Activated T-helper 1 cell treated with anti-CD3 and anti-CD28 coated beads, Interleukin-12 subunit alpha, Interleukin-12 subunit beta, Interleukin-2, Interleukin-4 antibody, amounts not matched to agents 30 ng/mL and 10 ng/mL and 1 ng/mL, durations not matched to agents 14 hours and 24 hours and 36 hours (primary cell): ENCODE data around the gene B4GALT2. TPM values are rescaled to one million over a fixed set of nuclear protein-coding genes. Genes with fewer than 3 reads are reported as not detected.
A peak's percentile ranks its signal among the peaks of the same experiment; 100 is the strongest.

Source experiments
- DNase-seq: peaks from one replicate; pipeline ENCODE4 v3.0.0; 2021; ENCODE audit warnings: low spot score
- H3K27ac Mint-ChIP-seq: one replicate; pipeline ENCODE4 v1.8.0; 2021; ENCODE audit warnings: mild to moderate bottlenecking, mixed read lengths
- H3K27me3 Mint-ChIP-seq: one replicate; pipeline ENCODE4 v1.8.0; 2022; ENCODE audit warnings: mild to moderate bottlenecking, moderate library complexity, mixed read lengths; ENCODE audit not compliant: insufficient read depth
- H3K36me3 Mint-ChIP-seq: one replicate; pipeline ENCODE4 v1.8.0; 2021; ENCODE audit warnings: low read depth, mixed read lengths
- H3K4me1 Mint-ChIP-seq: one replicate; pipeline ENCODE4 v1.8.0; 2021; ENCODE audit warnings: low read depth, mixed read lengths
- H3K4me3 Mint-ChIP-seq: one replicate; pipeline ENCODE4 v1.8.0; 2021; ENCODE audit warnings: mild to moderate bottlenecking, moderate library complexity, mixed read lengths
- H3K9me3 Mint-ChIP-seq: one replicate; pipeline ENCODE4 v1.8.0; 2021; ENCODE audit warnings: mixed read lengths
- intact Hi-C: fragments of 100-400 bp; cut with micrococcal nuclease; formaldehyde crosslinking; loops from one replicate; pipeline ENCODE4 v1.15.1; 2024
- total RNA-seq: library from RNA; stranded (reverse); gene quantifications from 2 replicates; pipeline ENCODE4 v1.2.3, GENCODE V29; 2022

Gene B4GALT2
- total RNA-seq, 1 donor from 2014 or later, result 51.3 TPM

- Mint-ChIP-seq H3K27me3 (peaks cover 10% of the 10 kb centered on the region), H3K27ac (no peak overlapping the region), H3K4me1 (peaks cover 14% of the 10 kb centered on the region)
These were observed 57.6 kb downstream of the B4GALT2 start for GRCh38 chr1:44036409-44037139.

GRCh38 chr1:44037154-44037553 is 58.1 kb downstream of the B4GALT2 start:
- Mint-ChIP-seq H3K27ac (no peak overlapping the region), H3K9me3 (no peaks in the 10 kb centered on the region), H3K4me3 (no peak overlapping the region), H3K36me3 (no peaks in the 10 kb centered on the region), H3K4me1 (peaks cover 10% of the 10 kb centered on the region), H3K27me3 (peaks cover 12% of the 10 kb centered on the region)
- DNase-seq, result no peak
- intact Hi-C loops, result no loop called here

More at GRCh38 chr1:44036409-44037139, 57.6 kb downstream of the B4GALT2 start:
- intact Hi-C loops, result loop anchor here (1.0 kb wide), 4 partner anchors 31 to 507 kb away; partner anchors contain the start of gene IPO13
- no peaks in the 10 kb centered on the region for H3K36me3 Mint-ChIP-seq
- H3K9me3 Mint-ChIP-seq, result no peaks in the 10 kb centered on the region
- no peak overlapping the region for H3K4me3 Mint-ChIP-seq
- peak; percentile 55 for DNase-seq

- no peaks in the 10 kb centered on the region for H3K9me3 Mint-ChIP-seq
- H3K27ac Mint-ChIP-seq, result no peak overlapping the region
- no peak for DNase-seq
- H3K4me3 Mint-ChIP-seq, result no peak overlapping the region
- no peaks in the 10 kb centered on the region for H3K4me1 Mint-ChIP-seq
- intact Hi-C loops, result no loop called here
- no peaks in the 10 kb centered on the region for H3K36me3 Mint-ChIP-seq
- peaks cover 19% of the 10 kb centered on the region for H3K27me3 Mint-ChIP-seq
These were observed 60.1 kb downstream of the B4GALT2 start for GRCh38 chr1:44038876-44039657.

- H3K36me3 Mint-ChIP-seq, result no peaks in the 10 kb centered on the region
- H3K4me1 Mint-ChIP-seq, result no peaks in the 10 kb centered on the region
- H3K27ac Mint-ChIP-seq, result no peak overlapping the region
- H3K9me3 Mint-ChIP-seq, result no peaks in the 10 kb centered on the region
- peaks cover 22% of the 10 kb centered on the region for H3K27me3 Mint-ChIP-seq
- DNase-seq, result no peak
- intact Hi-C loops, result no loop called here
- no peak overlapping the region for H3K4me3 Mint-ChIP-seq
These were observed 61.4 kb downstream of the B4GALT2 start for GRCh38 chr1:44040418-44040817.

Other genes starting within 250 kb of the B4GALT2 start
- 0.24 and 0.88 TPM in 2 replicates for gene ARTN, start 45.4 kb upstream of the B4GALT2 start, total RNA-seq
- gene IPO13, start 32.3 kb upstream of the B4GALT2 start, total RNA-seq, result 28.6 and 33.9 TPM in 2 replicates
- 73.8 and 74.8 TPM in 2 replicates for gene DPH2, start 9.2 kb upstream of the B4GALT2 start, total RNA-seq
- gene ATP6V0B, start 4.2 kb upstream of the B4GALT2 start, total RNA-seq, result 187 and 195 TPM in 2 replicates
- gene CCDC24, start 12.4 kb downstream of the B4GALT2 start, total RNA-seq, result 2.7 TPM in 2 replicates
- gene SLC6A9, start 52.3 kb downstream of the B4GALT2 start, total RNA-seq, result 7.0 and 7.4 TPM in 2 replicates
- not detected in 2 replicates for gene KLF17, start 139.6 kb downstream of the B4GALT2 start, total RNA-seq
- gene KLF18, start 162.4 kb downstream of the B4GALT2 start, total RNA-seq, result not detected in 2 replicates
- 37.4 and 38.1 TPM in 2 replicates for gene DMAP1, start 234.3 kb downstream of the B4GALT2 start, total RNA-seq